HCT116 (cell line): ENCODE measurements around the gene COX6A2. TPM values are rescaled to one million over a fixed set of nuclear protein-coding genes. Genes with fewer than 3 reads are reported as not detected.

Experiments
- ATAC-seq: fragments of 200-7000 bp; cut with Tn5 transposase; 2 replicates; pipeline ENCODE4 v1.9.1; 2020; ENCODE audit warnings: mild to moderate bottlenecking, moderate library complexity
- BruUV-seq: library from RNA; stranded (reverse); fragments of 400-500 nt; replicated peaks from 2 replicates; lab custom pipeline; 2021; lab: Mats Ljungman, UMichigan
- CTCF ChIA-PET: fragments of 300-600 bp; sonication (Branson Sonifier 250); formaldehyde crosslinking; loops from one replicate; lab custom pipeline; 2021; ENCODE audit warnings: antibody characterized with exemption; lab: Charles Lee
- POLR2A ChIA-PET: fragments of 300-600, 350-600 bp; sonication (Branson Sonifier 250); formaldehyde crosslinking; loops from one replicate; lab custom pipeline; 2021; ENCODE audit warnings: antibody characterized with exemption; lab: Charles Lee
- RAD21 ChIA-PET, 2 experiments: fragments of 300-600 bp; sonication (Branson Sonifier 250); formaldehyde crosslinking; loops; one replicate each; lab custom pipeline; 2023; ENCODE audit warnings: low total read pairs in 2 of 2; ENCODE audit not compliant: uncharacterized antibody in 2 of 2, unreplicated experiment in 2 of 2, low non-redundant PET in 1 of 2; lab: Charles Lee
- DNase-seq: peaks from one replicate; pipeline ENCODE4 v3.0.0-alpha.2; 2010; ENCODE audit warnings: low read depth, low spot score
- H2AFZ ChIP-seq: fragments of 200-600 bp; shearing (Covaris generic), sonication (generic); 2 replicates; pipeline ENCODE4 v1.6.1; 2017; ENCODE audit warnings: low read depth, mixed run types, mixed read lengths, antibody characterized with exemption, low read length; ENCODE audit not compliant: poor library complexity, severe bottlenecking
- H3K27ac ChIP-seq: 2 replicates; pipeline ENCODE4 v1.5.1; 2012; ENCODE audit warnings: low read depth, low read length
- H3K27me3 ChIP-seq: fragments of 200-600 bp; sonication (generic); 2 replicates; pipeline ENCODE4 v1.6.1; 2016; ENCODE audit warnings: mixed run types, low read length, mixed read lengths; ENCODE audit not compliant: insufficient read depth
- H3K36me3 ChIP-seq, 2 experiments: fragments of 200-500 bp in 1 of 2; fragments of 200-600 bp in 1 of 2; sonication (Bioruptor generic) in 1 of 2; sonication (generic) in 1 of 2; 2 replicates each; pipeline versions ENCODE4 v1.5.1 to v1.6.1; 2014 to 2016; ENCODE audit warnings: low read length in 2 of 2, inconsistent platforms in 1 of 2, mixed read lengths in 1 of 2, mixed run types in 1 of 2; ENCODE audit not compliant: insufficient read depth in 2 of 2, control insufficient read depth in 1 of 2
- H3K4me1 ChIP-seq, 2 experiments: fragments of 200-600 bp in 1 of 2; sonication (generic) in 1 of 2; 2 replicates each; pipeline versions ENCODE4 v1.5.1 to v1.6.1; 2012 to 2017; ENCODE audit warnings: low read length in 2 of 2, inconsistent platforms in 1 of 2, mild to moderate bottlenecking in 1 of 2, mixed read lengths in 1 of 2, mixed run types in 1 of 2, moderate library complexity in 1 of 2; ENCODE audit not compliant: insufficient read depth in 2 of 2, control insufficient read depth in 1 of 2
- H3K4me2 ChIP-seq: fragments of 200-600 bp; sonication (generic); 2 replicates; pipeline ENCODE4 v1.6.1; 2017; ENCODE audit warnings: mixed run types, low read length, mixed read lengths
- H3K4me3 ChIP-seq, 2 experiments: fragments of 200-600 bp in 1 of 2; sonication (generic) in 1 of 2; replicated peaks in 1 of 2; 2 replicates each; pipeline ENCODE4 v1.5.1; 2011 to 2016; ENCODE audit warnings: low read length in 2 of 2, control low read depth in 1 of 2, low read depth in 1 of 2, mild to moderate bottlenecking in 1 of 2, mixed read lengths in 1 of 2, mixed run types in 1 of 2
- H3K79me2 ChIP-seq: fragments of 200-600 bp; sonication (generic); 2 replicates; pipeline ENCODE4 v1.6.1; 2017; ENCODE audit warnings: mild to moderate bottlenecking, mixed run types, low read length, moderate library complexity, mixed read lengths; ENCODE audit not compliant: insufficient read depth
- H3K9ac ChIP-seq: fragments of 200-600 bp; sonication (generic); 2 replicates; pipeline ENCODE4 v1.6.1; 2016; ENCODE audit warnings: low read length, mixed read lengths
- H3K9me2 ChIP-seq: fragments of 200-600 bp; sonication (generic), shearing (Covaris generic); 2 replicates; pipeline ENCODE4 v1.6.1; 2017; ENCODE audit warnings: mixed run types, mild to moderate bottlenecking, moderate library complexity; ENCODE audit not compliant: insufficient read depth
- H3K9me3 ChIP-seq, 2 experiments: fragments of 200-500 bp in 1 of 2; fragments of 200-600 bp in 1 of 2; sonication (Bioruptor generic) in 1 of 2; sonication (generic) in 1 of 2; 2 replicates each; pipeline ENCODE4 v1.6.1; 2014 to 2017; ENCODE audit warnings: low read length in 2 of 2, mixed read lengths in 2 of 2, inconsistent platforms in 1 of 2, low read depth in 1 of 2, mild to moderate bottlenecking in 1 of 2, mixed run types in 1 of 2, moderate library complexity in 1 of 2; ENCODE audit not compliant: control insufficient read depth in 1 of 2, insufficient read depth in 1 of 2
- H4K20me1 ChIP-seq: fragments of 200-600 bp; sonication (generic), shearing (Covaris generic); 2 replicates; pipeline ENCODE4 v1.6.1; 2017; ENCODE audit warnings: mixed run types, mild to moderate bottlenecking, moderate library complexity; ENCODE audit not compliant: insufficient read depth
- CBX3 ChIP-seq: IDR thresholded peaks from 2 replicates; pipeline ENCODE4 v1.6.1; 2012; ENCODE audit warnings: low read depth
- CTCF ChIP-seq, 3 experiments: fragments of 200-600 bp in 1 of 3; sonication (generic) in 1 of 3; IDR thresholded peaks in 2 of 3; conservative IDR thresholded peaks in 1 of 3; 2 replicates each; pipeline ENCODE4 v1.5.1; 2012 to 2017; ENCODE audit warnings: low read depth in 2 of 3, low read length in 2 of 3, antibody characterized with exemption in 1 of 3, borderline replicate concordance in 1 of 3, control low read depth in 1 of 3, mild to moderate bottlenecking in 1 of 3, mixed read lengths in 1 of 3, mixed run types in 1 of 3, moderate library complexity in 1 of 3; ENCODE audit not compliant: insufficient read depth in 1 of 3
- EGR1 ChIP-seq: IDR thresholded peaks from 2 replicates; pipeline ENCODE4 v1.6.1; 2012; ENCODE audit warnings: low read depth
- ELF1 ChIP-seq: IDR thresholded peaks from 2 replicates; pipeline ENCODE4 v1.6.1; 2012; ENCODE audit warnings: low read depth, borderline replicate concordance
- EZH2phosphoT487 ChIP-seq: fragments of 200-600 bp; IDR thresholded peaks from 2 replicates; pipeline ENCODE4 v1.6.1; 2018; ENCODE audit warnings: antibody characterized with exemption, borderline replicate concordance
- FOSL1 ChIP-seq: IDR thresholded peaks from 2 replicates; pipeline ENCODE4 v1.6.1; 2012; ENCODE audit warnings: low read depth
- JUND ChIP-seq: IDR thresholded peaks from 2 replicates; pipeline ENCODE4 v1.6.1; 2012
- MAX ChIP-seq: IDR thresholded peaks from 2 replicates; pipeline ENCODE4 v1.6.1; 2012
- POLR2A ChIP-seq: IDR thresholded peaks from 2 replicates; pipeline ENCODE4 v1.7.0; 2011; ENCODE audit warnings: borderline replicate concordance; ENCODE audit not compliant: insufficient read depth, insufficient read length; ENCODE audit errors: extremely low read depth
- POLR2AphosphoS5 ChIP-seq: IDR thresholded peaks from 2 replicates; pipeline ENCODE4 v1.6.1; 2011; ENCODE audit warnings: mild to moderate bottlenecking, low read depth, low read length, moderate library complexity
- RAD21 ChIP-seq: IDR thresholded peaks from 2 replicates; pipeline ENCODE4 v1.6.1; 2012; ENCODE audit warnings: low read depth, mild to moderate bottlenecking
- SIN3A ChIP-seq: IDR thresholded peaks from 2 replicates; pipeline ENCODE4 v1.6.1; 2012; ENCODE audit warnings: low read depth
- SP1 ChIP-seq: IDR thresholded peaks from 2 replicates; pipeline ENCODE4 v1.6.1; 2012; ENCODE audit warnings: low read depth
- TCF7L2 ChIP-seq: IDR thresholded peaks from 2 replicates; pipeline ENCODE4 v1.7.0; 2011; ENCODE audit warnings: borderline replicate concordance, inconsistent platforms; ENCODE audit not compliant: insufficient read depth, insufficient read length; ENCODE audit errors: extremely low read depth
- YY1 ChIP-seq: IDR thresholded peaks from 2 replicates; pipeline ENCODE4 v1.6.1; 2011; ENCODE audit warnings: low read length, low read depth, moderate library complexity, mild to moderate bottlenecking; ENCODE audit not compliant: insufficient replicate concordance; ENCODE audit errors: extremely low read depth
- ZBTB33 ChIP-seq: IDR thresholded peaks from 2 replicates; pipeline ENCODE4 v1.6.1; 2011; ENCODE audit warnings: mild to moderate bottlenecking, low read length, moderate library complexity; ENCODE audit not compliant: insufficient replicate concordance; ENCODE audit errors: extremely low read depth
- ZFX ChIP-seq: fragments of 450-650 bp; IDR thresholded peaks from 2 replicates; pipeline ENCODE4 v1.6.1; 2017
- ZNF274 ChIP-seq: fragments of 200-500 bp; sonication (Bioruptor generic); IDR thresholded peaks from 2 replicates; pipeline ENCODE4 v1.6.1; 2014; ENCODE audit warnings: mild to moderate bottlenecking, low read depth, low read length, inconsistent platforms
- intact Hi-C: fragments of 100-400 bp; cut with micrococcal nuclease; formaldehyde crosslinking; loops from 2 replicates; pipeline ENCODE4 v1.10.0; 2022
- total RNA-seq: library from RNA; stranded (reverse); gene quantifications from one replicate; pipeline ENCODE4 v1.2.1, GENCODE V29; 2021; ENCODE audit not compliant: unreplicated experiment
- TF ChIP-seq, protein P1 (sequence below): IDR thresholded peaks from 2 replicates; pipeline ENCODE4 v1.6.1; 2012; ENCODE audit warnings: low read depth

Gene COX6A2
- total RNA-seq, 1 experiment from 2014 or later = not detected

DNA sequence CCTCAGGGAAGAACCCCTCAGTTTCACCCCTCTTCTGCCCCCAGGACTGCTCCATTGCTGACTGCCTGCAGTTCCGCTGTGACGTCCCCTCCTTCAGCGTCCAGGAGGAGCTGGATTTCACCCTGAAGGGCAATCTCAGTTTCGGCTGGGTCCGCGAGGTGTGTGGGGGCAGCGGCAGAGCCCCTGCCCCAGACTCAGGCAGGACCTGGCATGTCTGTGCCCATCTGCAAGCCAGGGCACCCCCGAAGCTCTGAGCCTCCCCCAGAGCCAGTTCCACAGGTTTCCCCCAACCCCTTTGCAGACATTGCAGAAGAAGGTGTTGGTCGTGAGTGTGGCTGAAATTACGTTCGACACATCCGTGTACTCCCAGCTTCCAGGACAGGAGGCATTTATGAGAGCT, 4.4 kb downstream of the COX6A2 start:
- no peak overlapping the region for H3K4me3 ChIP-seq
- no peak overlapping the region for H3K27ac ChIP-seq
- no peaks in the 10 kb centered on the region for H3K9me3 ChIP-seq
- H4K20me1 ChIP-seq = no peaks in the 10 kb centered on the region
- no peak overlapping the region for H2AFZ ChIP-seq
- no peaks in the 10 kb centered on the region for H3K79me2 ChIP-seq
- no peaks in the 10 kb centered on the region for H3K36me3 ChIP-seq
- DNase-seq (no peak), ATAC-seq (no peak)
- CTCF ChIA-PET = no interaction called here
- TF ChIP-seq, protein P1, sequence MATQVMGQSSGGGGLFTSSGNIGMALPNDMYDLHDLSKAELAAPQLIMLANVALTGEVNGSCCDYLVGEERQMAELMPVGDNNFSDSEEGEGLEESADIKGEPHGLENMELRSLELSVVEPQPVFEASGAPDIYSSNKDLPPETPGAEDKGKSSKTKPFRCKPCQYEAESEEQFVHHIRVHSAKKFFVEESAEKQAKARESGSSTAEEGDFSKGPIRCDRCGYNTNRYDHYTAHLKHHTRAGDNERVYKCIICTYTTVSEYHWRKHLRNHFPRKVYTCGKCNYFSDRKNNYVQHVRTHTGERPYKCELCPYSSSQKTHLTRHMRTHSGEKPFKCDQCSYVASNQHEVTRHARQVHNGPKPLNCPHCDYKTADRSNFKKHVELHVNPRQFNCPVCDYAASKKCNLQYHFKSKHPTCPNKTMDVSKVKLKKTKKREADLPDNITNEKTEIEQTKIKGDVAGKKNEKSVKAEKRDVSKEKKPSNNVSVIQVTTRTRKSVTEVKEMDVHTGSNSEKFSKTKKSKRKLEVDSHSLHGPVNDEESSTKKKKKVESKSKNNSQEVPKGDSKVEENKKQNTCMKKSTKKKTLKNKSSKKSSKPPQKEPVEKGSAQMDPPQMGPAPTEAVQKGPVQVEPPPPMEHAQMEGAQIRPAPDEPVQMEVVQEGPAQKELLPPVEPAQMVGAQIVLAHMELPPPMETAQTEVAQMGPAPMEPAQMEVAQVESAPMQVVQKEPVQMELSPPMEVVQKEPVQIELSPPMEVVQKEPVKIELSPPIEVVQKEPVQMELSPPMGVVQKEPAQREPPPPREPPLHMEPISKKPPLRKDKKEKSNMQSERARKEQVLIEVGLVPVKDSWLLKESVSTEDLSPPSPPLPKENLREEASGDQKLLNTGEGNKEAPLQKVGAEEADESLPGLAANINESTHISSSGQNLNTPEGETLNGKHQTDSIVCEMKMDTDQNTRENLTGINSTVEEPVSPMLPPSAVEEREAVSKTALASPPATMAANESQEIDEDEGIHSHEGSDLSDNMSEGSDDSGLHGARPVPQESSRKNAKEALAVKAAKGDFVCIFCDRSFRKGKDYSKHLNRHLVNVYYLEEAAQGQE = no peak
- TF ChIP-seq ZBTB33 = no peak
- TF ChIP-seq EZH2phosphoT487 = no peak
- TF ChIP-seq TCF7L2 = no peak
- TF ChIP-seq RAD21 = no peak
- TF ChIP-seq CTCF (IDR thresholded peaks at IDR 0.05 in 2 of 3, conservative IDR thresholded peaks at IDR 0.05 in 1 of 3; ENCODE audit: borderline replicate concordance in 1 of 3, insufficient read depth in 1 of 3, low read depth in 2 of 3, low read length in 2 of 3) = no peak
- TF ChIP-seq SP1 = no peak
- no peak for TF ChIP-seq ZFX
- no peak for TF ChIP-seq POLR2A
- no peak for TF ChIP-seq YY1
- TF ChIP-seq JUND = no peak
- no peak for TF ChIP-seq ZNF274
- no peak for TF ChIP-seq FOSL1
- no peak for TF ChIP-seq MAX
- TF ChIP-seq EGR1 = no peak
- TF ChIP-seq ELF1 = no peak
- TF ChIP-seq POLR2AphosphoS5 = no peak
- no peak for TF ChIP-seq SIN3A
- TF ChIP-seq CBX3 = no peak
- H3K4me1 ChIP-seq = no peaks in the 10 kb centered on the region
- POLR2A ChIA-PET = no interaction called here
- no peak overlapping the region for H3K4me2 ChIP-seq
- intact Hi-C loops = no loop called here
- no peaks in the 10 kb centered on the region for H3K9me2 ChIP-seq
- no TSS peak for BruUV-seq
- H3K9ac ChIP-seq = no peak overlapping the region
- RAD21 ChIA-PET = no interaction called here
- peaks cover 9% of the 10 kb centered on the region; the same call in 1 of the 2 replicates for H3K27me3 ChIP-seq
